Mammary epithelial cell (primary cell): ENCODE measurements around the gene RFX2.
A peak's percentile ranks its signal among the peaks of the same experiment; 100 is the strongest.

Source experiments
- CTCF ChIP-seq, 2 donors: IDR thresholded peaks in 1 of 2; conservative IDR thresholded peaks in 1 of 2; 2 replicates each; pipeline ENCODE4 v1.5.1; 2011 to 2012; ENCODE audit warnings: inconsistent platforms in 2 of 2, low read length in 2 of 2, mild to moderate bottlenecking in 2 of 2, control low read depth in 1 of 2, low read depth in 1 of 2; ENCODE audit not compliant: insufficient read depth in 1 of 2; ENCODE audit errors: extremely low read depth in 1 of 2
- EZH2 ChIP-seq: IDR thresholded peaks from 2 replicates; pipeline ENCODE4 v1.6.1; 2012; ENCODE audit warnings: low read length, inconsistent platforms, borderline replicate concordance

GRCh38 chr19:6125571-6125989 is 15.3 kb upstream of the RFX2 start:
- TF ChIP-seq CTCF (conservative IDR thresholded peaks at IDR 0.05 in 1 of 2, IDR thresholded peaks at IDR 0.05 in 1 of 2; ENCODE audit: extremely low read depth in 1 of 2, insufficient read depth in 1 of 2, low read depth in 1 of 2, low read length in 2 of 2) (peak; percentile 96 to 97), EZH2 (no peak)
